Inflammatory macrophage treated with lipopolysaccharide for 4 hours (primary cell): Measurements from ENCODE around the gene BCKDHA.
A peak's percentile ranks its signal among the peaks of the same experiment; 100 is the strongest.
"Not testable (repeated sequence)": the region's sequence is repeated elsewhere in the genome, so short reads cannot be mapped to it uniquely, and the experiment has no call there.

Experiments
- DNase-seq: peaks from one replicate; pipeline ENCODE4 v3.0.0-alpha.2; 2020

The BCKDHA gene

GRCh38 chr19:41408256-41408655 lies 10.6 kb downstream of the BCKDHA start:
- no peak for DNase-seq

GRCh38 chr19:41408846-41409245 lies 11.2 kb downstream of the BCKDHA start:
- not testable (repeated sequence) for DNase-seq

- DNase-seq, result no peak
Observed at GRCh38 chr19:41409288-41409687, 11.7 kb downstream of the BCKDHA start.

GRCh38 chr19:41410336-41411054 lies 12.9 kb downstream of the BCKDHA start:
- no peak for DNase-seq

GRCh38 chr19:41411100-41411967 lies 13.7 kb downstream of the BCKDHA start:
- no peak for DNase-seq

GRCh38 chr19:41411968-41412265 lies 14.3 kb downstream of the BCKDHA start:
- DNase-seq, result no peak

- no peak for DNase-seq
Observed at GRCh38 chr19:41412953-41413352, 15.3 kb downstream of the BCKDHA start.

- no peak for DNase-seq
Observed at GRCh38 chr19:41413947-41414346, 16.3 kb downstream of the BCKDHA start.

- no peak for DNase-seq
Observed at GRCh38 chr19:41414461-41414860, 16.8 kb downstream of the BCKDHA start.

GRCh38 chr19:41415154-41415571 lies 17.5 kb downstream of the BCKDHA start:
- DNase-seq, result no peak

- DNase-seq, result no peak
Observed at GRCh38 chr19:41416194-41416674, 18.6 kb downstream of the BCKDHA start.

- peak; percentile 78 for DNase-seq
Observed at GRCh38 chr19:41420101-41420880, 22.7 kb downstream of the BCKDHA start.

- DNase-seq, result no peak
Observed at GRCh38 chr19:41421314-41421713, 23.7 kb downstream of the BCKDHA start.

- DNase-seq, result no peak
Observed at GRCh38 chr19:41421973-41422372, 24.4 kb downstream of the BCKDHA start.

- DNase-seq, result no peak
Observed at GRCh38 chr19:41422456-41422855, 24.8 kb downstream of the BCKDHA start.

- no peak for DNase-seq
Observed at GRCh38 chr19:41422955-41423354, 25.3 kb downstream of the BCKDHA start.

GRCh38 chr19:41424335-41425173 lies 26.9 kb downstream of the BCKDHA start:
- DNase-seq, result no peak

GRCh38 chr19:41425174-41426115 lies 27.8 kb downstream of the BCKDHA start:
- no peak for DNase-seq

GRCh38 chr19:41426116-41426841 lies 28.7 kb downstream of the BCKDHA start:
- no peak for DNase-seq

GRCh38 chr19:41426952-41427646 lies 29.5 kb downstream of the BCKDHA start, which contains the start of gene B3GNT8:
Gene B3GNT8, minus strand, starts transcription at chr19:41427374. Its CDS starts 596 bp downstream, at chr19:41426778.
- DNase-seq, result peak; percentile 40
